SK-N-SH treated with all-trans-retinoic acid at 6 μM for 48 hours (cell line): ENCODE results near the gene DNAJB4.

ENCODE experiments used
- ATAC-seq: fragments of 200-7000 bp; cut with Tn5 transposase; 3 replicates; pipeline ENCODE4 v1.9.1; 2020; ENCODE audit warnings: mild to moderate bottlenecking, moderate library complexity
- ARNTL ChIP-seq: fragments of 450-650 bp; formaldehyde crosslinking; IDR thresholded peaks from 2 replicates; pipeline ENCODE4 v1.5.0; 2020; ENCODE audit warnings: low read depth, mild to moderate bottlenecking, moderate library complexity, borderline replicate concordance
- BACH2 ChIP-seq: fragments of 250-450 bp; sonication (Bioruptor Pico); IDR thresholded peaks from 2 replicates; pipeline ENCODE4 v1.9.0; 2021; ENCODE audit warnings: mild to moderate bottlenecking, borderline replicate concordance
- CREB5 ChIP-seq: fragments of 250-450 bp; sonication (Bioruptor Pico); IDR thresholded peaks from 2 replicates; pipeline ENCODE4 v1.5.1; 2020; ENCODE audit warnings: low read depth, mild to moderate bottlenecking, moderate library complexity
- CSDC2 ChIP-seq: fragments of 250-450 bp; sonication (Bioruptor Pico); IDR thresholded peaks from 2 replicates; pipeline ENCODE4 v1.5.0; 2020; ENCODE audit warnings: mild to moderate bottlenecking, moderate library complexity
- ESRRG ChIP-seq: fragments of 250-450 bp; sonication (Bioruptor Pico); IDR thresholded peaks from 2 replicates; pipeline ENCODE4 v1.6.1; 2021; ENCODE audit warnings: mild to moderate bottlenecking
- GLIS3 ChIP-seq: fragments of 250-450 bp; sonication (Bioruptor Pico); IDR thresholded peaks from 2 replicates; pipeline ENCODE4 v1.5.0; 2020; ENCODE audit warnings: mild to moderate bottlenecking, moderate library complexity
- ISL1 ChIP-seq: fragments of 250-450 bp; sonication (Bioruptor Pico); IDR thresholded peaks from 2 replicates; pipeline ENCODE4 v2.1.2; 2022; ENCODE audit warnings: mild to moderate bottlenecking, moderate library complexity
- OSR1 ChIP-seq: fragments of 250-450 bp; sonication (Bioruptor Pico); IDR thresholded peaks from 2 replicates; pipeline ENCODE4 v1.8.0; 2022; ENCODE audit warnings: moderate library complexity, mild to moderate bottlenecking, inconsistent platforms
- PPARA ChIP-seq: fragments of 250-450 bp; sonication (Bioruptor Pico); IDR thresholded peaks from 2 replicates; pipeline ENCODE4 v1.5.0; 2020; ENCODE audit warnings: mild to moderate bottlenecking, borderline replicate concordance
- RARB ChIP-seq: fragments of 250-450 bp; sonication (Bioruptor Pico); IDR thresholded peaks from 2 replicates; pipeline ENCODE4 v1.8.0; 2021; ENCODE audit warnings: mild to moderate bottlenecking, moderate library complexity
- TCF4 ChIP-seq: fragments of 250-450 bp; sonication (Bioruptor Pico); IDR thresholded peaks from 2 replicates; pipeline ENCODE4 v1.8.0; 2021; ENCODE audit warnings: mild to moderate bottlenecking, moderate library complexity, borderline replicate concordance
- TOX ChIP-seq: fragments of 250-450 bp; sonication (Bioruptor Pico); IDR thresholded peaks from 2 replicates; pipeline ENCODE4 v1.8.0; 2021; ENCODE audit warnings: mild to moderate bottlenecking, moderate library complexity, borderline replicate concordance
- ZC3H10 ChIP-seq: fragments of 250-450 bp; sonication (Bioruptor Pico); IDR thresholded peaks from 2 replicates; pipeline ENCODE4 v1.5.1; 2021; ENCODE audit warnings: mild to moderate bottlenecking, moderate library complexity
- ZFP3 ChIP-seq: fragments of 250-450 bp; sonication (Bioruptor Pico); IDR thresholded peaks from 2 replicates; pipeline ENCODE4 v1.5.0; 2020; ENCODE audit warnings: mild to moderate bottlenecking, moderate library complexity
- ZFP30 ChIP-seq: fragments of 450-650 bp; formaldehyde crosslinking; IDR thresholded peaks from 2 replicates; pipeline ENCODE4 v1.5.0; 2022; ENCODE audit warnings: mild to moderate bottlenecking, moderate library complexity
- ZNF565 ChIP-seq: fragments of 450-650 bp; formaldehyde crosslinking; conservative IDR thresholded peaks from 2 replicates; pipeline ENCODE4 v1.5.0; 2020; ENCODE audit warnings: low read depth, mild to moderate bottlenecking, moderate library complexity
- ZNF70 ChIP-seq: fragments of 450-650 bp; formaldehyde crosslinking; IDR thresholded peaks from 2 replicates; pipeline ENCODE4 v1.5.0; 2020; ENCODE audit warnings: mild to moderate bottlenecking, moderate library complexity
- ZNF8 ChIP-seq: fragments of 450-650 bp; formaldehyde crosslinking; IDR thresholded peaks from 2 replicates; pipeline ENCODE4 v1.5.0; 2020; ENCODE audit warnings: mild to moderate bottlenecking, moderate library complexity
- TF ChIP-seq, protein P1 (sequence below): fragments of 250-450 bp; sonication (Bioruptor Pico); IDR thresholded peaks from 2 replicates; pipeline ENCODE4 v1.8.0; 2020; ENCODE audit warnings: mild to moderate bottlenecking, moderate library complexity, borderline replicate concordance
- TF ChIP-seq, protein P2 (sequence below): fragments of 250-450 bp; sonication (Bioruptor Pico); IDR thresholded peaks from 2 replicates; pipeline ENCODE4 v1.5.1; 2021; ENCODE audit warnings: mild to moderate bottlenecking, moderate library complexity
- TF ChIP-seq, protein P3 (sequence below): fragments of 250-450 bp; sonication (Bioruptor Pico); IDR thresholded peaks from 2 replicates; pipeline ENCODE4 v1.8.0; 2021; ENCODE audit warnings: low read depth, mild to moderate bottlenecking, moderate library complexity, borderline replicate concordance

The DNAJB4 gene

GRCh38 chr1:78032996-78033796 is 28.5 kb downstream of the DNAJB4 start:
- ATAC-seq = no peak
- TF ChIP-seq, protein P1, sequence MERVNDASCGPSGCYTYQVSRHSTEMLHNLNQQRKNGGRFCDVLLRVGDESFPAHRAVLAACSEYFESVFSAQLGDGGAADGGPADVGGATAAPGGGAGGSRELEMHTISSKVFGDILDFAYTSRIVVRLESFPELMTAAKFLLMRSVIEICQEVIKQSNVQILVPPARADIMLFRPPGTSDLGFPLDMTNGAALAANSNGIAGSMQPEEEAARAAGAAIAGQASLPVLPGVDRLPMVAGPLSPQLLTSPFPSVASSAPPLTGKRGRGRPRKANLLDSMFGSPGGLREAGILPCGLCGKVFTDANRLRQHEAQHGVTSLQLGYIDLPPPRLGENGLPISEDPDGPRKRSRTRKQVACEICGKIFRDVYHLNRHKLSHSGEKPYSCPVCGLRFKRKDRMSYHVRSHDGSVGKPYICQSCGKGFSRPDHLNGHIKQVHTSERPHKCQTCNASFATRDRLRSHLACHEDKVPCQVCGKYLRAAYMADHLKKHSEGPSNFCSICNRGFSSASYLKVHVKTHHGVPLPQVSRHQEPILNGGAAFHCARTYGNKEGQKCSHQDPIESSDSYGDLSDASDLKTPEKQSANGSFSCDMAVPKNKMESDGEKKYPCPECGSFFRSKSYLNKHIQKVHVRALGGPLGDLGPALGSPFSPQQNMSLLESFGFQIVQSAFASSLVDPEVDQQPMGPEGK (CRISPR knock-in tag) = no peak
- TF ChIP-seq PPARA (CRISPR knock-in tag) = no peak
- no peak for TF ChIP-seq ZNF565 (CRISPR knock-in tag)
- no peak for TF ChIP-seq TCF4
- TF ChIP-seq ZFP30 (CRISPR knock-in tag) = no peak
- TF ChIP-seq ZNF8 (CRISPR knock-in tag) = no peak
- no peak for TF ChIP-seq ISL1
- no peak for TF ChIP-seq GLIS3
- no peak for TF ChIP-seq ESRRG (CRISPR knock-in tag)
- no peak for TF ChIP-seq RARB (CRISPR knock-in tag)
- no peak for TF ChIP-seq BACH2 (CRISPR knock-in tag)
- no peak for TF ChIP-seq ARNTL

DNA sequence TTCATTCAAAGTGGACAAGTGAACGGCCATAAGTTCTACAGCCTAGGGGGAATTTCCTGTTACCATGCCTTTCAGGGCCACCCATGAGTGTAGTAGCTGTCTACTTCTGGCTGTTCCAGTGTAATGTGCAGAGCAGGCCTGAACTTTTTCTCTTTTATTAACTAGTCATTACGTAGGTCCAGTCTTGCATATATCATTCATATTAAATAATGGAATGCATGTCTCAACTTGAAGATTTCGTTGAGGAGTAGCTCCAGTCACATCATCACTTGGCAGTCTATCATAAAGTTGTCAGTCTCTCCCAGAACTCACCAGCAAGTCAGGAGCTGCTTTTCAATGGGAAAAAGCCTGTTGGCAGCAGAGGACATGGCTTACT is 29.0 kb downstream of the DNAJB4 start:
- no peak for ATAC-seq
- TF ChIP-seq ZFP3 (CRISPR knock-in tag) (no peak), CSDC2 (CRISPR knock-in tag) (no peak), ZC3H10 (no peak), ZFP30 (CRISPR knock-in tag) (no peak), ZNF565 (CRISPR knock-in tag) (no peak), RARB (CRISPR knock-in tag) (no peak), OSR1 (CRISPR knock-in tag) (no peak), ARNTL (no peak), CREB5 (CRISPR knock-in tag) (no peak), BACH2 (CRISPR knock-in tag) (no peak), TCF4 (no peak), TOX (CRISPR knock-in tag) (no peak), ISL1 (no peak), ZNF70 (CRISPR knock-in tag) (no peak), ZNF8 (CRISPR knock-in tag) (no peak)
- TF ChIP-seq, protein P1 (CRISPR knock-in tag) = no peak
- TF ChIP-seq, protein P2, sequence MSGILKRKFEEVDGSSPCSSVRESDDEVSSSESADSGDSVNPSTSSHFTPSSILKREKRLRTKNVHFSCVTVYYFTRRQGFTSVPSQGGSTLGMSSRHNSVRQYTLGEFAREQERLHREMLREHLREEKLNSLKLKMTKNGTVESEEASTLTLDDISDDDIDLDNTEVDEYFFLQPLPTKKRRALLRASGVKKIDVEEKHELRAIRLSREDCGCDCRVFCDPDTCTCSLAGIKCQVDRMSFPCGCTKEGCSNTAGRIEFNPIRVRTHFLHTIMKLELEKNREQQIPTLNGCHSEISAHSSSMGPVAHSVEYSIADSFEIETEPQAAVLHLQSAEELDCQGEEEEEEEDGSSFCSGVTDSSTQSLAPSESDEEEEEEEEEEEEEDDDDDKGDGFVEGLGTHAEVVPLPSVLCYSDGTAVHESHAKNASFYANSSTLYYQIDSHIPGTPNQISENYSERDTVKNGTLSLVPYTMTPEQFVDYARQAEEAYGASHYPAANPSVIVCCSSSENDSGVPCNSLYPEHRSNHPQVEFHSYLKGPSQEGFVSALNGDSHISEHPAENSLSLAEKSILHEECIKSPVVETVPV (CRISPR knock-in tag) = no peak
- TF ChIP-seq, protein P3, sequence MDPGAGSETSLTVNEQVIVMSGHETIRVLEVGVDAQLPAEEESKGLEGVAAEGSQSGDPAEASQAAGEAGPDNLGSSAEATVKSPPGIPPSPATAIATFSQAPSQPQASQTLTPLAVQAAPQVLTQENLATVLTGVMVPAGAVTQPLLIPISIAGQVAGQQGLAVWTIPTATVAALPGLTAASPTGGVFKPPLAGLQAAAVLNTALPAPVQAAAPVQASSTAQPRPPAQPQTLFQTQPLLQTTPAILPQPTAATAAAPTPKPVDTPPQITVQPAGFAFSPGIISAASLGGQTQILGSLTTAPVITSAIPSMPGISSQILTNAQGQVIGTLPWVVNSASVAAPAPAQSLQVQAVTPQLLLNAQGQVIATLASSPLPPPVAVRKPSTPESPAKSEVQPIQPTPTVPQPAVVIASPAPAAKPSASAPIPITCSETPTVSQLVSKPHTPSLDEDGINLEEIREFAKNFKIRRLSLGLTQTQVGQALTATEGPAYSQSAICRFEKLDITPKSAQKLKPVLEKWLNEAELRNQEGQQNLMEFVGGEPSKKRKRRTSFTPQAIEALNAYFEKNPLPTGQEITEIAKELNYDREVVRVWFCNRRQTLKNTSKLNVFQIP (CRISPR knock-in tag) = no peak

DNA sequence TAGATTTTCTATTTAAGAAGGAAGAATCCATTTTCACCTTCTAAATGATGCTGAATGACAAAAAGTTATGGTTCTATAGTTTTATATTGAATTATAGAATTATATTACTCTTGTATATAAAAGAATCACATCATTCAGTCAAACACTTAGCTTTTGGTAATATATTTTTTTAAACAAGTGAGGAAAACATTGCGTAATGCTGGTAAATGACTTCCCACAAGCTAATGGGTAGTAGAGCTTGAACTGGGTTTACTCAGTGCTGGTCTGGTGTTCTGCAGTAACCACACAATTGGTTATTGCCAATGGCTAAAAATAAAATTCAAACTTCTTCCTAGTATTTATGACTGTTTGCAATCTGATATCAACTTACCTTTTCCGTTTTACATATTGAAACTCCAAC is 30.4 kb downstream of the DNAJB4 start:
- no peak for ATAC-seq
- TF ChIP-seq, protein P2 (CRISPR knock-in tag) = no peak
- TF ChIP-seq, protein P1 (CRISPR knock-in tag) = no peak
- no peak for TF ChIP-seq CSDC2 (CRISPR knock-in tag)
